ENCODE results near the gene GNAS.

- TF ChIP-seq CTCF (IDR thresholded peaks at IDR 0.05), result no peak
- TF ChIP-seq POLR2A (IDR thresholded peaks at IDR 0.05), result no peak
These were observed 59.5 kb downstream of the GNAS start for GRCh38 chr20:58911970-58912369.

All from esophagus squamous epithelium (tissue), 4 donors.